GM12892 (cell line): ENCODE results near the gene OR6V1.

Experiments used
- POLR2A ChIP-seq: IDR thresholded peaks from 2 replicates; pipeline ENCODE4 v1.6.1; 2011; ENCODE audit warnings: low read depth, low read length, control low read depth
- POLR2AphosphoS5 ChIP-seq: IDR thresholded peaks from 2 replicates; pipeline ENCODE4 v1.6.1; 2011; ENCODE audit warnings: low read depth, low read length, control low read depth
- TAF1 ChIP-seq: IDR thresholded peaks from 2 replicates; pipeline ENCODE4 v1.6.1; 2011; ENCODE audit warnings: low read depth, mild to moderate bottlenecking, control low read depth, low read length, borderline replicate concordance

DNA sequence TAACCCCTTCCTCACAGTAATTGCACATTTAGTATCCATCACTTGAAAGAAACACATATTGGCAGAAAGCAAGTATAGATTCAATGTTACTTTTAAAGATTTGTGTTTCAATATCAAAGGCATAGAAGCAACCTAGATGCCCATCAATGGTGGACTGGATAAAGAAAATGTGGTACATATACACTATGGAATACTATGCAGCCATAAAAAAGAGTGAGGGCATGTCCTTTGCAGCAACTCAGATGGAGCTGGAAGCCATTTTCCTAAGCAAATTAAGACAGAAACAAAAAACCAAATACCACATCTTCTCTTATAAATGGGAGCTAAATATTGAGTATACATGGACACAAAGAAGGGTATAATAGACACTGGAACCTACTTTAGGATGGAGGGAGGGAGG lies 3.6 kb downstream of the OR6V1 start:
- TF ChIP-seq POLR2A: no peak
- TF ChIP-seq POLR2AphosphoS5: no peak
- no peak for TF ChIP-seq TAF1
